RPMI8226 (cell line): ENCODE data around the gene LRRC55.

Source experiments
- DNase-seq: peaks from one replicate; pipeline ENCODE4 v3.0.0-alpha.2; 2015

The LRRC55 gene

DNA sequence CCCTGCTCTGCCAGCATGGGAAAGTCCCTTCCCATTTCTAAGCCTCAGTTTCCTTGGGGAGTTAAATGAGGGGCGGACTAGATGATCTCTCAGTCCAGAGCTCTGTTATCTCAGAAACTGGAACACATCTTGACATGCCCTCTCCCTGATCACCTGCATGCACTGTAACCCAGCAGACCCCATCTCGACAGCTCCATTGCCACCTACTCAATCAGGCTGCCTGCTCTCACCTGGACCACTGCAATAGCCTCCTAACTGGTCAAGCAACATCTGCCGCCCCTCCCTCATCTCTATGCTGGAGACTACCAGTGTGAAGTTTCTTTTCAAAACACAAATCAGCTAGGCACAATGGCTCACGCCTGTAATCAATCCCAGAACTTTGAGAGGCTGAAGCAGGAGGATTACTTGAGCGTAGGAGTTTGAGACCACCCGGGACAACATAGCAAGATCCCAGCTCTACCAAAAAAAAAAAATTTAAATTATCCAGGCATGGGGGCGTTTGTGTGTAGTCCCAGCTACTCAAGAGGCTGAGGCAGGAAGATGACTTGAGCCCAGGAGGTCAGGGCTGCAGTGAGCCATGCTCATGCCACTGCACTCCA is 22.2 kb downstream of the LRRC55 start:
- no peak for DNase-seq

DNA sequence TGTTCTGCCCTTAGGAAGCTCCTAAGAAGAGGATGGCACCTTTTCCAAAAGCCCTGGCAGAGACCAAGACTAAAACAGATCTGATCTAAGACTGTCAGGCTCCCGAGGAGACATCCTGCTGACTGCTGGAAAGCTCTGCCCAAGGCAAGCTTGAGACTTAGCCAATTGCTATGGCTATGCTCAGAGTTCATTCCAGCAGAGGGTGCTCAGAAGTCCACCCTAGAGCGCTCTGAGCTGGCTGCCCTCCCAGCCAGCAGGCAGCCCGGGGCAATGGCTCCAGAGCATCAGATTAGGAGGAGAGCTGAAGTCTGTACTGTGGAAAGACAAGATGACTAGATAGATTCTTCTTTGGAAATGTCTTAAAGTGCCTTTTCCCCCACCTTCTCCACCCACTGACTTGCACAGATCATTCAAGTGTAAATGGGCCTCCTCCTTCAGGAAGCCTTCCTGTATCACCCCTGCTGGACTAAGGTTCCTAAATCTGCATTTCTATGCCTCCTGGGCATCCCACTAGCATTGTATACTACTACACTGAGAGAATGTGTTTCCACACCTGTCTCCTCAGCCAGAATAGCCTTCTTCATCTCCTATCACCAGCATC is 23.4 kb downstream of the LRRC55 start:
- no peak for DNase-seq

DNA sequence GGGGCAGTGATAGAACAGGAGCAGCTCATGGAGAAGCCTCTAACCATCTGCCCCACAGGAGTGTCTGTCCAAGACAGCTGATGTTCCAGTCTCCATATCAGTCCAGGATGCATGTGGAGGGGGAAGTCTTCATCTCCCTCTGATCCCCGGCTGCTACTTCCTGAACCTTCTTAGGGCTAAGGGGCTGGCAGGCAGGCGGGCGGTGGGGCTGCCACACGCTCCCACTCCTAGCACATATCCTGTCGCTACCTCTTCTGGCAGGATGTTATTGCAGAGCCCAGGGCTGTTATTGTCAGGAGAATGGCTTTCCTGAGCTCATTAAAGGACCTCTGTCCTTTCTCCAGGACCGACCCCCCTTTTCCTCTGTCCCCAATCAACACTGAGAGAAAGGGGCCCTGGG is 25.4 kb downstream of the LRRC55 start:
- DNase-seq = no peak

DNA sequence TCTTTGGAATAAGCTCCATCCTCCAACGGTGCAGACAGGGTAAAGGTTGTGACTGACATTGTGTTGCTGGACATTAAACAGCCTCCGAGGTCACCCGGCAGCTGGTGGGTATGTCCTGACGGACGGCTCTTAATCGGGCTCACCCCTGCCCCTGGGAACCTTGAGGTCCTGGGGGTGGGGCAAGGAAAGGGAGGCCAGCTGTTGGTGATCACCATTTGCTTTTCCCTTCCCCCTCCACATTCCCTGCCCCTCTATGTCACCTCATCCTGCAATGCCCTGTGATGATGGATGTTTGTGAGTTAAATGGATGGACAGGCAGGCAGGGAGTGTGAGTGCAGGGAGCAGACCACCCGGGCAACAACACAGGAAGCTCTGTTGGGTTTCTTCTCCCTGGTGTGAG is 29.0 kb downstream of the LRRC55 start:
- DNase-seq = no peak

DNA sequence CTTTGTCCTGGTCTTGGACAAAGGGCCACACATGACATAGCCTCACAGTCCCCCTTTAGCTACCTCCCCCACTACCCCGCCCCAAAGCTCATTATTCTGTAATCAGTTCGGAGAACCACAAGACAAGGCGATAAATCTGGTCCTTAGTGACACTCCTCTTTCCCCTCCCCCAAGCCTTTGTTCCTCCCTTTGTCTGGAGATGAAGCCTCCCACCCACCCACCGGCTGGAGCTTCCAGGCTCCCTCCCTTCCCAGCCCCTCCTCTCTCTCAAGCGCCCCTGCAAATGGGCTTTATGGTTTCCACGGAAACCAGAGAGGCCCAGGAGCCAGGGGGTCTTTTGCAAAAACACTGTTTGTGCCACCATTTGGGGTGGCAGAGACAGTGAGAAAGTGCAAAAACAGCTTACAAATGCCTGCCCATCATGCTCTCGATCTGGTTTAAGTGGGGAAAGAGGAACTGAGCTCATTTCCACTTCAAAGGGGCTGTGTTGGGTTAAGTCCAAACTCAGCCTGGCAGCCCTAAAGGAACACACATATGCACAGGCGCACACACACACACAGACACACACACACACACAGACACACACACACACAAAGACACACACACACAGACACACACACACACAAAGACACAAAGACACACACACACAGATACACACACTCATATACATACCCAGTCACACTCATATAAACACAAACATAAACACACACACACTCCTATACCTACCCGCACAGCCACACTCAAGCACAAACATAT is 31.8 kb downstream of the LRRC55 start:
- DNase-seq = no peak

DNA sequence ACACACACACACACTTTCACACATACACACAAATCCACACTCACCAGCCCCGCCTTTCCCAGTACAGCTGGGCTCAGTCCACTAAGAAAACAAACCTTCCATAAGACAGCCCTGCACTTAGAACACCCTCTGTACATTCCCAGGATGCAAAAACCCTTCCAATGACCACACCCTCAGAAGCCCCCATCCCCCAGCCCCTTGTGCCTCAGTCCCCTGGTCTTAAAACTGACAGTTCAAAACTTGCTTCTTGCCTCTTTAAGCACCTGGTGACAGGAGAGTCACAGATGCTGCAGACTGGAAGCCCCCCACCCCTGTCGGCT is 32.3 kb downstream of the LRRC55 start:
- DNase-seq = no peak

DNA sequence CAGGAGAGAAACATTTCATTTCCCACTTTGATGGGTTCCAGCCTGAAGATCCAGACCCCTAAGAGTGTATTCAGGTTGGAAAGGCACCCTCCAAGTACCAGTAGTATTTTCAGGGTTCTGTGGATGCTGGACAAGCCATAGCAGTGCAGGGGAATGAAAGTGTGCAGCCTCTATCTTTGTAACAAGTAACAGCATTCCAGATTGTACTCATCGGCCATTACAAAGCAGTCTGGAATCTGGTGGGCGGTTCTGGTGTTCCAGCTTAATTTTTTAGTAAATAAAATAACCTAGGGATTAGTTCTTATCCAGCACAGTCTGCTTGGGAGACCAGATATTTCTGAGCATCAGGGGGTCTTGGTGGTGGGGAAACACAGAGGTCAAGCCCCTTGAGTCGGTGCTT is 32.7 kb downstream of the LRRC55 start:
- no peak for DNase-seq

DNA sequence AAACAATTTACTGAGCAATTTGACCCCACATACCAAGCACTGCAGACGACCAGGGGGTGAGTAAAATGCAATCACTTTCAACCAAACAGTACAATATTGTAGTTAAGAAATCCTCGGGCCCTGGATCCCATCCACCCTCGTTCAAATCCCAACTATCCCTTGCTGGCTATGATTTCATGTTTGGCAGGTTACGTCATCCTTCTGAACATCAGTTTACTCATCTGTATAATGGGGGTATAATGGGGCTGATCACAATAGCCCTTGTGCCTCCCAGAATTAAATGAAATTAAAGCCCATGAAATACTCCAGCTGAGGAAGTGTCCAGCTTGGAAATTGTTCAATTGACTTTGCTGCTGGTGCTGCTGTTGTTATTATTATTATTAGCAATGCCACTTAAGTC is 34.7 kb downstream of the LRRC55 start:
- no peak for DNase-seq

DNA sequence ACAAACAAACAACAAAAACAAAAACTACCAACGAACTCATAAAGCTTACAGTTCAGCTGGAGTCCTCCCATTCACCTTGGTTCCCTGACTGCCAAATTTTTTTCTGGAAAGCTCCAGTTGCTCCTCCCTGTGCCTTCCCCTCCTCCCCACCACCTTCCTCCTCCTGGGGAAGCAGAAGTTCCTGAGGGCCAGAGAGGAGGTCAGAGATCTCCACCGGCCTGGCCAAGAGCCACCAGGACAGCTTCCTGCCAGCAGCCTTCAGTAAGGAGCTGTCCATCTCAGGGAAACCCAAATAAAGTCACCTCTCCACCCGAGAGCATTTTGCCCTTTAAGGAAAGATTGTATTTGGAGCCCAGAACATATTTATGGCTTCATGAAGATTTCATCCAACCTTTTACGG is 35.3 kb downstream of the LRRC55 start:
- no peak for DNase-seq

DNA sequence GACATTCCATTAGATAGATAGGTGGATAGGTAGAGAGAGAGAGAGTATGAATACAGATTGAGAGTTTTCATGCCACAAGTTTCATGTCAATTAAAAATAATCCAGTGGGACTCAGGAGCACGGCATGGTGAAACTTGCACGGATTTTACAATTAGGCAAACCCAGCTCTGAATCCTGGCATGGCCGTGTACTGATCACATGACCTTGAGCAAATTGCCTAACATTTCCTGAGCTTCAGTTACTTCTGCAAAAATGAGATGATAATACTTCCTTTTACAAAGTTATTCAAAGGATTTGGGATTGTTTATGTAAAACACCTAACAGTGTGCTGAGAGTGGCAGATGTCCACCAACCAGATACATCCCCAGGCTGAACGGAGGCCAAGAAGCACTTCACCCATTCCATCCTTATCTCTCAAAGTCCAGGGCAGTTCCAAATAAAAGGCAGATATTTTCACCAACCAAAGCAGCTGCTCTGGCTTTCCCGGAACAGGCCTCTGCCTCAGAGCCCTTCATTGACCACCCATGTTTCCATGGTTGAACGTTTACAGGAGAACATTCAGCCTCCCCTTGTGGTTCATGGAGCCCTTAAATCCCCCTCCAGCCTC is 37.4 kb downstream of the LRRC55 start:
- DNase-seq = no peak

DNA sequence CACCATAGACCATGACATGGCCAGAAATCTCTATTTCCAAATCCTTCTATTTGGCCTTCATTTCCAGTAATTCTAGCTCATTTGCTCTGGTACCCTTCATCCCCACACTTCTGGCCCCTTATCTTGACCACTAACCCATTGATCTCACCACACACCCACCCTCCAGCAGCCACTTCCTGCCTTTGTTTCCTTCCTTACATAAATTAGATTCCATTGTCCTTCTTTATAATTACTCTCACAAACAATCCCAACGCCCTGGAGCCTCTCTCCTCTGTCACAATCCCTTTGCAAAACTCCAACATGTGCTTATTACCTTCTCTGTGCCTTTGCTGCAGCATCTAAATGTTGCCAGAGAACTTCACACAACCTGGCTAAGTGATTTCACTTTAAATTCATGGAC is 40.5 kb downstream of the LRRC55 start:
- no peak for DNase-seq

DNA sequence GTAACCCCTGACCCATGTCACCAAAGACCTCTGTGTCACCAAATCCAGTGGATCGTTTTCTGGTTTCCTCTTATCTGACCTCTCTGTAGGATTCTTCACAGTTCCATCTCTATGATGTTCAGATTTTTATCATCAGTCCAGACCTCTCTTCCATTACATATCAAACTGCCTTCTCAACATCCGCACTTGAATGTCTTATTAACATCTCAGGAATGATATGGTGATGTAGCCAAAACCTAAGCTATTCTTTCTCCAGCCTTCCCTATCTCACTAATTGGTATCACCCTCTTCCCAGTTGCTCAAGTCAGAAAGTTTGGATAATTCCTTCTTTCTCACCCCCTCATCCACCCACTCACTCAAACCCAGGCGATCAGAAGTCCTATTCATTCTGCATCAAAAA is 41.8 kb downstream of the LRRC55 start:
- DNase-seq = no peak

DNA sequence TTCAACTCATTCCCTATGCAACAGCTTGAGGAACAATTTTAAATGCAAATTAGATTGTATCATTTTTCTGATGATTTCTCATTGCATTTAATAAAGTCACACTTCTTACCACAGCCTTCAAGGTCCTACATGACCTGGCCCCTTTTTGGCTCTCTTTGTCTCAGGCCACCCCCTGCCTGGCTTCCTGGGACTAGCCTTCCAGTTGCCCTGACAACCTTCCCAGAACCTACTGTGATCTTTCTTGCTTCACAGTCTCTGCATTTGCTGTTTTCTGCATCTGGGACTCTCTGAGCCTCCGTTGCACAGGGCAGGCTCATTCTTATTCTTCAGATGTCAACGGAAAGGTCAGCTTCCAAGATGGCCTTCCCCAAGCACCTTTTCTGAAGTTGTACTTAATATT is 42.4 kb downstream of the LRRC55 start:
- DNase-seq = no peak

DNA sequence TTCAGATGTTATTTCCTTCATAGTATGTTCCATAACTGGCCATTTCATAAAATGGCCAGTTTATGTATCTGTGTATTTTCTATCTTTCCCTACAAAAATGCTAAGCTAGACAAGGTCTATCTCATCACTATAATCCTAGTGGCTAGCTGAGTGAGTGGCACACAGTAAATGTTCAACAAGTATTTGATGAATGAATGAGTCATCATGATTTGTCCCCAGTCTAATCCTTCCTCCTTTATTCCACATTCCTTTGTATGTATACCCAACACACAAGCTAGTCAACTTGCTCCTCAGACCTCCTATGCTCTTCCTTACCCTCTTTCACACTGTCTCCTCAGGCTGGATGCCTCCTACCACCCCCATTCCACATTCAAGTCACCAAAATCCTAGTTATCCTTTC is 42.8 kb downstream of the LRRC55 start:
- no peak for DNase-seq

DNA sequence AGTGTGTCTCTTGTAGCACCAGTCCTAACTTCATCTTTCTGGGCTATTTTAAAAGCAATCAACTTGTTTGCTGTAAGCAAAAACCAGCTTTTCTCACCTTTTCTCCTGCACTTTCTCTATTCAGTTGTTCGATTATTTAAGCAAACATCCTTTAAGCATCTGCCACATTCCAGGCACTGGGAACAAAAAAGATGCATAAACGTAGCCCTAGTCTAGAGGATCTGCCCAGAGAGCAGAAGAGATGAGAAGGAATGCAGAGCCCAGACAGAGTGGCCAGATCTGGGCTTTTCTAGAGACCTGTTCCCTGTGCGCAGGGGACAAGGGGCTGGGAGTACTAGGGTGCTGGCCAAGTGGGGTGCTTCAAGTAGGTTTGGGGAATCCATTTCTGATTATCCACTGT is 46.8 kb downstream of the LRRC55 start:
- DNase-seq = no peak

DNA sequence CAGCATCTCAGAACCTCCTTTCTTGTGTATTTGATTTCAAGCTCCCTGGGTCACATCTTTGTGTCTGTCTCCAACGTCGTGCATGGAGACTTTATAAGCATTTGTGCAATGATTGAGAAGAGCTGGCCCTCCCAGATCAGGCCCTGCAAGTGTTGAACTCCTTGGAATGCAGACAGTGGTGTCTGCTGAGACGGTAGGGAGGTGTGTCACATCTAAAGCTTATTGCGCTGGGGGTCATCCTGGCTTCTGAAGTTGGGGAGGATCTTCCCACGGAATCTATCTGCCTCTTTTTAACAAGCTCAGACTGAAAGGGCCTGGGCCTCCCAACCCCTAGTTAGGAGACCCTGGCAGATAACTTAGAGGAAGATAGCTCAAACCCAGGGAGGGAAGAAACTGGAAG is 48.6 kb downstream of the LRRC55 start:
- no peak for DNase-seq

DNA sequence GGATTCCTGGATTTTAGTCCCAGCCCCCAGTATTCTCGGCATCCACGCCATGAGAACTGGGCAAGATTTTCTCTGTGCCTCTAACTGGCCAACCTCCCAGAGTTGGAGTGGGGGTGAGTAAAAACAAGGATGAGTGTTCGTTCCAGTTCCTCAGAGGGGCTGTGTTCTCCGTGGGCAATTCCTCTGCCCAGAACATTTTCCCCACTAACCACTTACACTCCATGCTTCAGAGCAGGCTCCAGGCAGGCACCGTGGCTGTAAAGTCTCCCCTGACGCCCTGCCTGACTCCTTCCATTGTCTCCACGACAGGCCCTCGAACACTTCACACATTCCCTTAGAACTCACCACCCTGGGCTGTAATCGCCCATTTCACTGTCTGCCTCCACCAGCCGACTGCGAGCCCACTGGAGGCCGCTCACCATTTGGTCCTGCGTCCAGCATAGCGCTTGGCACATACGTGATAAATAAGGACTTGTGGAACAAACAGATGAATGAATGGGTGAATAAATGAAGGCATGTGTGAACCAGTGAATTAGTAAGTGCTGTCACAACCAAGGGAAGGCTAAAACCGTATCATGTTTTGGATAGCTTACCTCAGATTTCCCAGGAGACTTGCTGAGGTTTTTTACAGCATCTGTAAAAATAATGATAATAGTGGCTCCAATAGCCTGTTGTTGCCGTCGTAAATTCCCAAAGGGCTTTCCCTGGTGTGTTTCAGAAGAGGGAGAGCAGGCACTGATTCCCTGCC is 49.2 kb downstream of the LRRC55 start:
- DNase-seq = no peak

DNA sequence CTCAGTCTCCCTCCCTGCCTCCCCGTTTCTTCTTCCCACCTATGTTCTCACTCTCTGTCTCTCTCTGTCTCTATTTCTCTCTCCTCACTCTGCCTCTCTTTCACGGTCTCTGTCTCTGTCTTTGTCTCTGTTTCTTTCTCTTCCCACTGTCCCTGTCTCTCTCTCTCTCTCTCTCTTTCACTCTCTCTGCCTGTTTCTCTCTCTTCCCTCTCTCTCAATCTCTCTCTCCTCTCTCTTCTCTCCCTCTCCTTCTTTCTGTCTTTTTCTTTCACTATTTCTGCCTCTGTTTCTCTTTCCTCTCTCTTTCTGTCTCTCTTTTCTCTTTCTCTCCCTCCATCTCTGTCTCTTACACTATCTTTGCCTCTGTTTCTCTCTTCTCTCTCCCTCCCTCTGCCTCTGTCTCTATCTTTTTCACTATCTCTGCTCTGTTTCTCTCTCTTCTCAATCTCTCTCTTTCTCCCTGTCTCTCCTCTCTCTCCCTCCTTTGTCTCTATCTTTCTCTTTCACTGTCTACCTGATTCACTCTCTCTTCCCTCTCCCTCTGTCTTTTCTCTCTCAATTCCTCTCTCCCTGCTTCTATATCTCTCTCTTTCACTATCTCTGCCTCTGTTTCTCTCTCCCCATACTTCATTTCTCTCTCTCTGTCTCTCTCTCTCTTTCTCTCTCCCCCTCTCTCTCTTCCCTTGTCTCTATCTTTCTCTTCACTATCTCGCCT is 49.9 kb downstream of the LRRC55 start:
- DNase-seq = no peak

DNA sequence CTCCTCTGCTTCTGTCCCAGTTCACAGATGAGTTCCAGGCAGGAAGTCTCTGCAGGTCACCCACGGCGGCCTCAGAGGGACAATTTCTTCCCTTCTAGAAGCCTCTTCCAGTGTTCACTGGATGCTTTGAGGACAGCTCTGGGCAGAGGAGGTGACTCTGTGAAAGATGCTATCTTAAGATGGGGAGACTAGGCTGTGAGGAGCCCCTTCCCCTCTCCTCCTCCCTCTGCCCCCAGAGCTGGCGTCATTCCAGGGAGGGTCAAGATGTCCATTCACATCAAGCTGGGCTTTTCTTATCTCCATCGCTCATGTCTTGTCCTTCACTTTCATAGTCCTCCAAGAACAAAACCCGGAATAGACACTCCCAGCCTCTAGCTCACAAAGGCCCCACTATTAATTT is 51.9 kb downstream of the LRRC55 start:
- DNase-seq = no peak

DNA sequence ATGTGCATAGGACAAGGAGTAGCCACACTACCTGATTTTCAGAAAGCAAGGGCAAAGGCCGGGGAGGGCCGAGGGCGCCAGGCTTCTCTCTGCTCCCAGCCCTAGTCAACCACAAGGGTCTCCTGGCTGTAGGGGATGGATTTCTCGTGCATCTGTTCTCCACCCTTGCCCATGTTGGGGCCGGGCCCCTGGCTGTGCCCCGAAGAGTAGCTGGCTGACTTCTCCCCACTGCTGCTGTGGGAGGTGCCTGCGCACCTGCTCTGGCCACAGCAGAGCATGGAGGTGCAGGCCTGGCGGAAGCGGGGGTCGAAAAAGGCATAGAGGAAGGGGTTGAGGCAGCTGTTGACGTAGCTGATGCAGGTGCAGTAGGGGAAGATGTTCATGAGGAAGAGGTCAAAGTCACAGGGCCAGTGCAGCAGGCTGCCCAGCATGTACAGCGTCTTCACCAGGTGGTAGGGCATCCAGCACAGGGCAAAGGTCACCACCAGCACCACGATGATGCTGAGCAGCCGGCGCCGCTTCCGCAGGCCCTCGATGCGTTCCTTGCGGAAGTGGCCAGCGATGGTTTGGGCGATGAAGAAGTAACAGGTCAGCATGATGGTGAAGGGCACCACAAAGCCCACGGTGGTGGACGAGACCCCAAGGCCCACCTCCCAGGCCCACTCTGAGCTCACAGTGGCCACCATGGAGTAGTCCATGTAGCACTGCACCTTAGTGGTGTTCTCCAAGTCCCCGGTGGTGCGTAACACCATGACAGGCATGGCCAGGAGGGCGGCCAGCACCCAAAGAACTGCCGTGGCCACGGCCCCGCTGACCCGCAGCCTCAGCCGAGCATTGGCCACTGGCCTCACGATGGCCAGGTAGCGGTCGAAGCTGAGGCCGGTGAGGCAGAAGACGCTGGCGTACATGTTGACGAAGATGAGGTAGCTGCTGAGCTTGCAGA is 54.3 kb downstream of the LRRC55 start:
- DNase-seq = no peak

DNA sequence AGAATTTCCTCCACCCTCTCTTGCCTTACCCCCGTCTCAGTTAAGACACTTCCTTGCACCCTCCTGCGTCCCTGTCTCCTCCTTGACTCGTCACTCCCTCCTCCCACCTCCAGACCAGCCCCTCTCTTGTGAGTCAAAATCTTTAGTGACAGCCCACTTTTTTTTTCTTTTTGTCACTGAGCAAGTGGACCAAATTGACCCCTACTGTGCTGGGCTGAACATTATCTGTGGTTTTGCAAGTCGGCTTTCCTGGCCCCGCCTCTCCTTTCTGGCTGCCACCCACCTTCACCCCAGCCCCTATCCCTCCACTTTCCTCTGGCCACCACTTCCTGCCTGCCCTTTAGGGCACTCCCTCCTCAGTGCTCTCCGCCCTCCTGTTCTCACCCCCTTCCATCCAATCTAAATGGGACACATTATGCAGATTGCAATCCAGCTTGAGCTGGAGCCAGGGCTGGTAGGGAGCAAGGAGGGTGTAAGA is 55.5 kb downstream of the LRRC55 start, which contains the start of gene APLNR:
Gene APLNR, minus strand, starts transcription at position 47 of the 478 bp plus-strand sequence. CDS start 246 bp downstream, outside the sequence.
- no peak for DNase-seq
